GM18507 (cell line): ENCODE results near the gene PAQR8.
"Not testable (repeated sequence)": the region's sequence is repeated elsewhere in the genome, so short reads cannot be mapped to it uniquely, and the experiment has no call there.

Experiments used
- DNase-seq: peaks from one replicate; pipeline ENCODE4 v3.0.0; 2011; ENCODE audit warnings: low read depth; ENCODE audit not compliant: insufficient read length; ENCODE audit errors: extremely low spot score
- FAIRE-seq: peaks from 2 replicates; lab custom pipeline; 2011; peaks lifted over from hg19 to GRCh38; lab: Jason Lieb, UNC

Gene PAQR8

DNA sequence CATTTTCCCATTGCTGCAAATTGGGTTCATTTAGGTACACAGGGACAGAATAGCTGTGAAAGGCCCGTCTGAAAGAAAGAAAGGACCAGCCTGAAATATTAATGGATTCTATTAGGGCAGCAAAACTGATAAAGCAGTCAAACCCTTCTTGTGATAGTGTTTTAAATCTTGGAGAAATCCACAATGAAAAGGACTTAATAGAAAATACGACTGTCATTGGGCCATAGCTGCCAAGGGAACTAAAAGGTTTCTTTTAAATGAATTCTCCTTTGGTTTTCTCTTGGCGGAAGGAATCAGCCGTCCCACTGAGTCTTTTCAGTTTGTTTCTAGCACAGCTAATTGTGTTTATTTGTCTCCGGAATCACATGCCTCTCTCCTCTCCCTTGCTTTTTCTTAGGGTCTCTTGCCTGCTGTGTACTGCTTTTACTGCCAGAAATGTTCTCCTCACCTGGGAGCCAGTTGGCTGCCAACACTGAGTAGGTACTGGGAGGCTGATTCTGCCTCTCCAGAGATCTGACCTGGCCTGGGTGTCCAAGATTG is 11.3 kb downstream of the PAQR8 start:
- DNase-seq: no peak
- FAIRE-seq: no peak

DNA sequence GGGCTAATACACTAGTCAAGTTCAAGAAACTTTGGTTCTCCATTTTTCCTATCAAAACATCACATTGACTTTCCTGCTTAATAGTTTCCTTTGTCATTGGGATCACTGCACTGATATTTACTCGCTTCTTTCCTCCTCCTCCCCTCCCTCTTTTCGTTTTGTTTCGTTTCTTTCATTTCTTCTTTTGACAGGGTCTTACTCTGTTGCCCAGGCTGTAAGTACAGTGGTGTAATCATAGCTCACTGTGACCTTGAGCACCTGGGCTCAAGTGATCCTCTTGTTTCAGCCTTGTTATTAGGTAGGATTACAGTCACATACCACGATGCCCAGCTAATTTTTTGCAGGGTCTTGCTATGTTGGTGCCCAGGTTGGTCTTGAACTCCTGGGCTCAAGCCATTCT is 12.3 kb downstream of the PAQR8 start:
- no peak for FAIRE-seq

DNA sequence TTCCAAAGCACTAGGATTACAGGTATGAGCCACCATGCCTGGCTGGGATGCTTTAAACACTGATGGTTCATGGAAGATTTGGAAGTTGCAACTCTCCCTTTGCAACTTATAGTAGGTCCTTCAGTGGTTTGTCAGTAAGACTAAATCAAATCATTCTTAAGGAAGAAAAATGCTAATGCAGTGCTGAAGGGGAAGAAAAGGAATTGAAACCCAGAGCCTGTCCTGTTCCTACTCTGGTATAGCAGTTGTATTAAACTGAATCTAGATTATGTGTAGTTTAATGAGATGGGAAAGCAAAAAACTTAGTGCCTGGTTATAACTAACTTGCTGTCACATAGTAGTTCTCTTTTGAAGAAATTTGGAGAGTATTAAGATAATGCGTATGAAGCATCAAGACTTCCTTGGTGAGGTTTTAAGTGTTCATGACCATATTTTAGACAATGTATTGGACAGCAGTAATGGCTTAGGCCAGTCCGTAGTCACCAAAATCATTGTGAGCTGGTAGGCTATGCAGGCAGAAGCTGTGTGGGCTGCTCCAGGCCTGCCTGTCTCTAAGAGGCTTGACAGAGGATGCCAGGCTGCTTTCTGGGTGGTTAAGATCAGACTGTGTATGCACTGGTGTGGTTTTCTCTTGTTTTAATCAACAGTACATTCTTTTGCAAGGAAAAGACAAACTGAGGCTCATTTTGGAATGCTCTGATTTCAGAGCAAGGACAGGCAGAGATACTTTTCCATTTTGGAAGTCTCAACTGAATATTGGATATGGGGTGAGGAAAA is 14.0 kb downstream of the PAQR8 start:
- peak; percentile 61 for FAIRE-seq
- DNase-seq: no peak

More for the DNA sequence above, 12.3 kb downstream of the PAQR8 start:
- no peak for DNase-seq

DNA sequence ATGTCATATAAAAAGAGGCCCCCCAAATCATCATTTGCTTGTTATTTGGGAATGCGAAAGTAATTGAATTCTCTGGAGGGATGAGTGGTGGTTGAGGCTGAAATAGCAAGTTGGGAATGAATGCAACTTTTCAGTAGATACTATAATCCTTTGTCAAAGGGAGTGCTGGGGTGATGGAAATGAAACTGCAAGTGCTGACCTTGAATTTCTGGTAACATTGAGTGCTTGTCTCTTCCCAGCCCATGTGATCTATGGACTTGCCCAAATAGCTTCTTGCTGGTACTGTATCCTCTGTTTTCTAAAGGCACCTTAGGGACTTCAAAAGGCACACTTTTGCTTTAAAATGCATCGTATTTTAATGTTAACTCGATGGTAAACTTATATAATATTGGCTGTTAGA is 14.8 kb downstream of the PAQR8 start:
- peak; percentile 29 for FAIRE-seq
- DNase-seq: no peak

DNA sequence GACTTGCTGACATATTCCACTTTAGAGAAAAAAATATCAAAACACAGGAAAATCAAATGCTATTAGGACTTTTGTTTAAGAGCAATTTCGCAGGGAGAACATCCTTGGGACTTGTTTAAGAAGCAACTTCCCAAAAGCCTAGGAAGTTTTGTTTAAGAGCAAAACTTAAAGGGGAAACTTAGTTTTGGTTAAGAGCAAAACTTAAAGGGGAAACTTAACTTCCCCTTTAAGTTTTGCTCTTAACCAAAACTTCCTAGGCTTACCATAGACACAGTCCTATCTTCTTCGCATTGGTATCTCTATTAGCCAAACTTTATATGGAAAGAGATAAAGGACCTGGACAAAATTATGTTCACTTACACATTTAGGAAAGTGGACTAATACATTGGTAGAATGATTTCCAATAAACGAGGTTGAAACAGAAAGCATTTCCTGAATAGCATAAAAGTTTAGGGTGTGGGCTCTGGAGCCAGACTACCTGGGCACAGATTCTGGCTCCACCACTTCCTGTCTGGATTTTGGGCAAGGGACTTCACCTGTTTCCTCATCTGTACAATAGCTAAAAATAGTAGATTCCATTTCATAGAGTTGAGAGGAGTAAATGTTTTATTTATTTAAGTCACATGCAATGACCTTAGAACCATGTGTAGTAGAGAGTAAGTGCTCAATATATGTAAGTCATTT is 15.7 kb downstream of the PAQR8 start:
- DNase-seq: no peak
- FAIRE-seq: peak; percentile 72

DNA sequence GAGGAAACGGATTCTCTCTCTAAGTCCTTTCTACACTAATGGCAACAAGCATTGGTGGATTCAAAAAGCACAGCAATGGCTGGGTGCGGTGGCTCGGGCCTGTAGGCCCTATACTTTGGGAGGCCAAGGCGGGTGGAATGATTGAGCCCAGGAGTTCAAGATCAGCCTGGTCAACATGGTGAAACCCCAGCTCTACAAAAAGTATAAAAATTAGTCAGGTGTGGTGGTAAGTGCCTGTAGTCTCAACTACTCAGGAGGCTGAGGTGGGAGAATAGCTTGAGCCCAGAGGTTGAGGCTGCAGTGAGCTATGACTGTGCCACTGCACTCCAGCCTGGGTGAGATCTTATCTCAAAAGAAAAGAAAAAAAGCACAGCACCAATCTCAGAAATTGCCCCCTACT is 19.3 kb downstream of the PAQR8 start:
- no peak for FAIRE-seq
- DNase-seq: no peak

DNA sequence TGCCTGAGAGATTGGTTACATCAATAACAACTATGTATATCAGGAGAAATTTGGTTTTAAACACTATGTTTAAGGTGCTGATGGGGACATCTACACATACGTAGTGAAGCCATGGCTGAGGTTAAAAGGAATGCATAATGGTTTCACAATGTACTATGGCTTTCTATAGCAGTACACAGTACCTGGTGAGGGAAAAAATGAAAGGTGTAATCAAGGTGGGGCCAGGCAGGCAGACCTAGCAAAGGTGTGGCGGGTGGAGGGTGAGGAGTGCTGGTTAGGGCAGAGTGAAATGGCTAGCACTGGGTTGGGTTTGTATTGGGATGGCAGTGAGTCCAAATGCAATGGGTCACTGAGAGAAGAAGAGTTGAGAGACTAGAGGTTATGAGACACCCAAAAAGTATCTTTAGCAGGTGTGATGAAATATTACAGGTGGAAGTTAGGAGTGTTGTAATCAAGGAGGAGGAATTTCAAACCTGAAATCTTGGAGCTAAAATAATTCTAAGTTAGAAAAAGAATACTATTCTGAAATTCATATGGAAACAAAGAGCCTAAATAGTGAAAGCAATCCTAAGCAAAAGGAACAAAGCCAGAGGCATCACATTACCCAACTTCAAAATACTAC is 22.3 kb downstream of the PAQR8 start:
- FAIRE-seq: no peak

DNA sequence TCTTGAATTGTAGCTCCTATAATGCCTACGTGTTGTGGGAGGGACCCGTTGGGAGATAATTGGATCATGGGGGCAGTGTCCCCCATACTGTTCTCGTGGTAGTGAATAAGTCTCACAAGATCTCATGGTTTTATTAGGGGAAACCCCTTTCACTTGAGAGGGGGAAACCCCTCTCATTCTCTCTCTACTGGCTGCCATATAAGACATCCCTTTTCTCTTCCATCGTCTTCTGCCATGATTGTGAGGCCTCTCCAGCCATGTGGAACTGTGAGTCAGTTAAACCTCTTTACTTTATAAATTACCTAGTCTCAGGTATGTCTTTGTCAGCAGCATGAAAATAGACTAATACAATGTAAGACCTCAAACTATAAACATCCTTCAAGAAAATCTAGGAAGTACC is 23.1 kb downstream of the PAQR8 start:
- no peak for FAIRE-seq
- DNase-seq: no peak

More for the DNA sequence above, 22.3 kb downstream of the PAQR8 start:
- DNase-seq: no peak

DNA sequence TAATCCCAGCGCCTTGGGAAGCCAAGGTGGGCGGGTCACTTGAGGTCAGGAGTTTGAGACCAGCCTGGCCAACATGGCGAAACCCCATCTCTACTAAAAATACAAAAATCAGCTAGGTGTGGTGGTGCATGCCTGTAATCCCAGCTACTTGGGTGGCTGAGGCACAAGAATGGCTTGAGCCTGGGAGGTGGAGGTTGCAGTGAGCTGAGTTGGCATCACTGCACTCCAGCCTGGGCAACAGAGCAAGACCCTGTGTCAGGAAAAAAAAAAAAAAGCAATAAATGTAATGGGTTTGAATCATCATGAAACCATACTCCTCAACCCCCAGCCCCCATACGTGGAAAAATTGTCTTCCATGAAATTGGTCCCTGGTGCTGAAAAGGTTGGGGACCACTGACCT is 26.2 kb downstream of the PAQR8 start:
- not testable (repeated sequence) for FAIRE-seq, DNase-seq

DNA sequence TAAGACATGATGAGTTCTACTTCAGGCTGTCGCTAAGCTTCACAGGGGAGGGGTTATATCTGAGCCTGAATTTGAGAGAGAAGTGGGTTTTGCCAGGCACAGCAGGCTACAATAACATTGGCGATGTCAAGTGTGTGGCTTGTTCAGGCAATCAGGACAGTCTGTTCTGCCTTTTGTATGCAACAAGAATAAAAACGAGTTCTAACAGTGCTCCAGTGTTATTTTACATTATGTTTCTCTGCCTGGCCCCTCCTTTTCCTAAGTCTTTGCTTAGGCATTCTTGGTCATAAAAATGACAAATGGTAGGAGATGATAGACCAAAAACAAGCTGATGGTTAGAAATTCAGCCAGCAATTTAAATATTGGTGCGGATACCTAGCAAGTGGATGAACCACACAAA is 26.8 kb downstream of the PAQR8 start:
- DNase-seq (no peak), FAIRE-seq (peak; percentile 26)

DNA sequence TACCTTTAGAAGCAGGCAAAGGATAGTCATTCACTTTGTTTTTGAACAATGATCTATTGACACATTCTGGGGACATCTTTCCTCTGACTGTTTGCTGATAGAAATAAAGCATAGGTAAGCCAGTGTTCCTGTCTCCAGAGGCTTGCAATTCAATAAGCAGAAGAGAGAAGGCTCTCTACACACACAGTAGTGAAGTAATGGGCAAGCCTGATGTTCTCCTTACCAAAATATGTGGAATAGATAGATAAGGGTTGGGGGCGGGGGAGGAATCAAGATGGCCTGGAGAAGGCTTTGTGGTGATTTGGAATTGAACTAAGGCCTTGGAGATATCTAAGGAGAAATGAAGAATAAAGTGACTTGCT is 27.3 kb downstream of the PAQR8 start:
- no peak for FAIRE-seq
- DNase-seq: no peak

DNA sequence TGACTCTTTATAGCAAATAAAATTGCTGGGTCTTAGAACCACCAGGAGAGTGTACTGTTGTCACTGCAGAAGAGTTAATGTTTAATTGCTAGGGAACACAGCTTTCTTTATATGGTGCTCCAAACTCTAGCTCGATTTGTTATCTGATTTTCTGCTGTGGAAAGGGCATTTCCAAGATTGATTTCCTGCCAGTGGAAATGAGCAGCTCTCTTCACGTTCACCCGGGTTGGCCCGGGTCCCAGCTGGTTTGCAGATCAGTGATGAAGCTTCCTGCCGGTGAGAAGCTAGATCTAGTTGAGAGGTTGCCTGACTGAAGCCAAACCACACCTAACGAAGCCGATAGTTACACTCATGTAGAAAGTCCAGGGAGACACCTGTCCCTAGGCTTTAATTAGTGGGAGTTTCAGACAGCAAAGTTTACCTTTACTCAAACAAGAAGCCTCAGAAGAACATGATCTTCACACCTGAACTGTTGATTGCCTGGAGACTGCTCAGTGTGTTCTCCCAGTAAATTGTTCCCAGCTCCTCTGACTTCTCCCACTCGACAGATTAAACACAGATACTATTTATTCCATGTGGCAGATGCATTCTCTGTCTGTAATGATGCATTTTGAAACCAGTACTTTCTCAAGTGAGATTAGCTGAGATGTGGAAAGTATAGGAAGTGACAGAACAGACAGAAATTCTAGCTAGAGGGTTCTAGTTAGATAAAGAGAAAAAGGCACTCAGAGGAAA is 27.8 kb downstream of the PAQR8 start:
- DNase-seq (peak; percentile 52), FAIRE-seq (peak; percentile 93)

DNA sequence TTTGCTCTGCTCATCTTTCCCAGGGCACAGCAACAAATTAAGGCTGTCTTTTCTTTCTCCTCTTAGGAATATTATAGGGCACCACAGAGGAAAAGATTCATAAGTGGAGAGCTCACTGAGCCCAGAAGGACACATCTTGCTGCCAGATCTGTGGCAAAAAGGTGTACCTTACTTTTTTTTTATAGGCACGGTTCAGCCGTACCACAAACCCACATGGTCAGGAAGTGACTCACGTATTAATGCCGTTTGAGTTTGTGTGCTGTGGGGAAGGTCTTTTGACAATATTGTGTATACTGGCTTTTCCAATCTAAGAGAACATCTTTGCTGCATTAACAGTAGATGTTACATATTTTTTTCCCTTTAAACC is 28.4 kb downstream of the PAQR8 start:
- DNase-seq: no peak
- no peak for FAIRE-seq

DNA sequence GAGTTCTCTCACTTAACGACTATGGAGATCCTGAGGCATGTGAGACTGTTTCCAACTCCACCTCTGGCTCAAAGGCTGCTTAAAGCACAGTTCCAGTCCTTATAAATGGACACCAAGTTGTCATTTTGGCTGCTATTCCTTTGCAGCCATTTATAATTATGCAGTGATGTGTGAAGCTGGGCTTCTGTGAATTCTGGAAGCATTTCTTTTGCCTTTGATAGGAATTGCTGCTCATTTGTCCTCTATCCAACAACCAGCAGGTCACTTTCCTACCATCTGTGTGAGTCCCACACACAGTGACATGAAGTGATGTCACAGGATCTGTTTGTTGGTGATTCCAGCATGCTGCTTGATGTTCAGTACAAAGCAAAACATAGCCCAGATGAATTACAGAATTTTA is 29.6 kb downstream of the PAQR8 start:
- DNase-seq (no peak), FAIRE-seq (no peak)

DNA sequence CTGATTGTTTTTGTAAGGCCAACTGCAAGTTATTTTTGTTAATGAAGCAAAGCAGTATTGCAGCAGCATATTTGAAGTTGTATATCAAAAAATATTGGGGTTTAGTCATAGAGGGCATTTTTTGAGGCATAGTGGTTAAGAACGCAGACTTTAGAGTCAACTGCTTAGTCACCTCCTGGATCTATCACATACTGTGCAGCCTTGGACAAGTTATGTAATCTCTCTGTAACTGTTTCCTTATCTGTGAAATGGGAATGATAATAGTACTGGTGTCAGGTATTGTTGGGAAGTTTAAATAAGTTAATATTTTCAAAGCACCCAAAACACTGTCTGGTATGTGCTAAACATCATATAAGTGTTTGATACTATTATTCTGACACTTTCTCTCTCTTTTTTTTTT is 31.0 kb downstream of the PAQR8 start:
- no peak for FAIRE-seq
- DNase-seq: no peak

DNA sequence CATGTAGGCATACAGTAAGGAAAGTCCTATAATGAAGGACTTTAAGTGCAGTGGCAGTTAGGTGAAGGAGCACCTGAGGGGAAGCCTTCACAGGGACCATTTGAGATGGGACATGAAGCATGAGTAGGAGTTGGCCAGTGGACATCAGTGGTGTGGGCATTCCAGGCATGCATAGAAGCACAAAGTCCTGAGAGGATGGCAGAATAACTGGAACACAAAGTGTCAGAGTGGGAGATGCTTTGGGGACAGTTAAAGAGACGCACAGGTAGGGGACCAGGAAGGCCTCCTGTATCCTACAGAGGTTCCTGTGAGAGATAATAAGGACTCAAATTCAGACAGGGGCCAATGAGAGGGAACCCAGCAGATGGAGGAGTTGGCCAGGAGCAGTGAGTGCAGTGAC is 31.8 kb downstream of the PAQR8 start:
- FAIRE-seq: no peak
- DNase-seq: no peak

DNA sequence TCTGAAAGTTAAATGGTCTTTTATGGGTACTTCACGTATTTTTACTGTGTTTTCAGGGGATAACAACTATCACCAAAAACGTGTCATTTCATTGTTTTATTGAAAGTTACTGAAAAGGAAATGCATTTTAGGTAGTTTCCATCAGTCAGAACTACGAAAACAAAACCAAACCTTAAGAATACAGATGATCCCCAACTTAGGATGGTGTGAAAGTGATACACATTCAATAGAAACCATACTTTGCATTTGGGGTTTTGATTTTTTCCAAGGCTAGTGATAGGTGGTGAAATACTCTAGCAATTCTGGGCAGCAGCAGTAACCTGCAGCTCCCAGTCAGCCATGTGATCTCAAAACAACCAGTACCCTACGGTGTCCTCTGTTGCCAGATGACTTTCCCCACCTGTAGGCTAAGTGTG is 32.3 kb downstream of the PAQR8 start:
- DNase-seq (no peak), FAIRE-seq (peak; percentile 86)

DNA sequence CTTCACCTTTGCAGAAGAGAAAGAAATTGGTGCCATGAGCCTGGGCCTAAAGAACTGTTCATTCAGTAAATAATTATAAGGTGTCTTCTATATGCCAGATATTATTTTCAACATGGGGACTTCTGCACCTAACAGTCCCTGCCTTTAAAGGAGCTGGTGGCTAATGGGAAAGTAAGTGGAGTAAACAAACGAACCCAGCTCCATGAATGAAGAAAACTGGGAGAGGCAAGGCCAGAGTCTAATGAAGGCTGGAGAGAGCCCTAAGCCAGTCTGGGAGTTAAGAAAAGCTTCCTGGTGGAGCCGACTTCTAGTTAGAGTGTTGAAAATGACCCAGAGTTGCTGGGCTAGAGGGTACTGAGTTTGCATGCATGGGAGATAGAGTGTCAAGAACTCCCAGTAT is 34.0 kb downstream of the PAQR8 start:
- FAIRE-seq (no peak), DNase-seq (no peak)

DNA sequence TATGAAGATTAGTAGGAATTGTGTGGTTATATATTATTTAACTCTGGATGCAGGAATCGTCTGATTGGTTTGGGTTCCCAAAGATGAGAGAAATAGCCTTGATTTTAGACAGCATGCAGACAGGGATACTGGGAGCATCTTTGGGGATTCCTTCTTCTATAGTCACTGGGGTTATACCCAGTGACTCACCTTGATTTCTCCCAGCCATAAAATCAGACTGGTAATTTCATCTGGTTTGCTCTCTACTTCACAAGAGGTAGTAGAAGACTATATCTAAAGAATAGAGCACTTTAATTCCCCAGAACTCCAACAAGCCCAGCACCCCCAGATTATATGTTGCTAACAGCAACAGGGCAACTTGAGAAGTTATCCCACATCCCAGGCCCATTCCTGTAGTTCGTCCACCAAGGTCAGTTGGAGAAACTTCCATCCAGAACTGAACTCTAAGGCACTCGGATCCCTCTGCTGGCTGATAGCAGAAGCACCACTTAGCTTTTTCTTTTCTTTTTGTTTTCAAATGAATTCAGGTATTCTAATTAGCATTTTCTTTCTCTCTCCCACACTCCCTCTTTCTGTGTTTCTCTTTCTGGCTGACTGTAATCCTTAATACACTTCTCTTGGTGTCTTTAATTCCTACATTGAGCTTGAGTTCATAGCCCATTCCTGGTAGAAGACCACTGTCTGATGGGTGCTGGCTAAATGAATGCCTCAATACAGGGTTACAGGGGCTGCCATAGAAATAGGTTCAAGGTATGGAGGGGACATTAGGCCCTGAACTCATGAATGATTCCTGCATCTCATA is 37.8 kb downstream of the PAQR8 start:
- DNase-seq (no peak), FAIRE-seq (peak; percentile 85)
